Measurements from ENCODE around the gene CDKAL1. TPM values are rescaled to one million over a fixed set of nuclear protein-coding genes. Genes with fewer than 3 reads are reported as not detected.

Gene CDKAL1
- total and polyA plus RNA-seq, 9 of the 15 experiments (the other 6 are each of a cell fraction or from before 2014, with no cell fraction given), result 11.2 to 36.3 (median 20.1) TPM

DNA sequence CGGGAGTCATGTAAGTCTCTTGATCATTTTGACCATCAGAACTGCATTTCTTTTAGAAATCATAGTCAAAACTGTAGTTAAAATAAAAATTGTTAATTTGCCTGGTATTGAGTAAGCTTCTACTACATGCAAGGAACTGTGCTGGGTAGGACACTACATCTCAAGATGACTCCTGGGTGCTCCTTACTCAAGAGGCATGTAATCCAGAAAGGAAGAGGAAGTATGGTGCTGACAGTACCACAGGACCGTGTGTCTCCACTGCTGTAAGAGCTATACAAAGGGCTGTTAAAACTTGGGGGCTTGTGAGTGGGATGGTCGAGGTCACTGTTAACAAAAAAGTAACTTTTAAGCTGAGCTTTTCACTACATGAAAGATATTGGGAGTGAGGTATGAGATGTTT is 551.0 kb downstream of the CDKAL1 start:
- intact Hi-C loops (cut with micrococcal nuclease), result no loop called here
- TF ChIP-seq TEAD1 (CRISPR knock-in tag; IDR thresholded peaks at IDR 0.05), result no peak
- H3K27ac ChIP-seq (ENCODE audit: extremely low read depth, low read depth, low read length), result no peak overlapping the region
- no peak overlapping the region for H3K9ac ChIP-seq (ENCODE audit: insufficient read depth in 1 of 2, low read depth in 2 of 2, low read length in 2 of 2)
- ChIA-PET CTCF (ENCODE audit: low intra/inter-chr PET ratio) (no interaction called here), POLR2A (interaction anchor here (1.2 kb wide), 1 partner anchor 9 kb away, joined by 5 read pairs; no protein-coding TSS in a partner anchor)
- FAIRE-seq (no peak), ATAC-seq (no peak), DNase-seq (ENCODE audit: extremely low read depth in 1 of 4, low spot score in 3 of 4) (no peak)
- H3K27me3 ChIP-seq (ENCODE audit: control insufficient read depth in 2 of 2, insufficient read depth in 2 of 2, low read length in 2 of 2), result no peaks in the 10 kb centered on the region
- no peaks in the 10 kb centered on the region; a peak in 1 of 5 replicates for H3K4me1 ChIP-seq (replicated peaks in 1 of 2; ENCODE audit: control insufficient read depth in 2 of 2, insufficient read depth in 2 of 2, low read length in 2 of 2)
- H3K36me3 ChIP-seq (ENCODE audit: control insufficient read depth, insufficient read depth, low read length), result no peaks in the 10 kb centered on the region
- no TSS peak for BruUV-seq (replicated peaks)
- H4K20me1 ChIP-seq (replicated peaks; ENCODE audit: control insufficient read depth, insufficient read depth, low read length), result no peaks in the 10 kb centered on the region
- H3K79me2 ChIP-seq (ENCODE audit: control insufficient read depth, insufficient read depth, low read length), result no peaks in the 10 kb centered on the region
- no peak overlapping the region for H3K4me3 ChIP-seq
- H3K4me2 ChIP-seq (ENCODE audit: insufficient read depth, low read length), result no peak overlapping the region
- 45% methylated on average over 3 of the region's 3 CpGs for WGBS (ENCODE audit: insufficient coverage, low coverage, missing lambda C conversion rate)
- no peaks in the 10 kb centered on the region for H3K9me1 ChIP-seq (ENCODE audit: control insufficient read depth, insufficient read depth, low read length)
- H2AFZ ChIP-seq (ENCODE audit: low read depth, low read length), result no peak overlapping the region
- in situ Hi-C loops (cut with MboI), result no loop called here
- no peaks in the 10 kb centered on the region for H3K9me3 ChIP-seq (replicated peaks; ENCODE audit: control insufficient read depth, insufficient read depth, low read depth, low read length)

DNA sequence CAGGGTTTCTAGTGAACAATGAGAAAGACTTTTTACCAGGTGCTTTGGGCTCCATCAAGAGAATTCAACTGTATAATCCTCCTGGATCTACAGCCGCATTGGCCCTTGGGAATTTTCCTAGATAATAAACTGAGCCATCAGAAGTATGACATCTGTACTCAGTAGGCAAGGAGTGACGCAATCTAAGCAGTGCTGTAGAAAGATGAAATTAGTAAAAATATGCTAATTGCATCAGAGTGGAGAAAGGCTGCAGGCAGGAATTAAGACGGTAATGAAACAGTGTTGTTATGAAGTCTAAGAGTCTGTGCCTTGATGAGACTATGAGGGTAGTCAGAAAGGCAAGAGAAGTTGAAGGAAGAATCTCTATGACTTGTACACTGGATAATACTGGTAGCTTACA is 551.4 kb downstream of the CDKAL1 start:
- no peak overlapping the region for H2AFZ ChIP-seq (ENCODE audit: low read depth, low read length)
- FAIRE-seq (no peak), ATAC-seq (no peak), DNase-seq (ENCODE audit: extremely low read depth in 1 of 4, low spot score in 3 of 4) (no peak)
- WGBS (ENCODE audit: insufficient coverage, low coverage, missing lambda C conversion rate), result 89% methylated on average over 3 of the region's 3 CpGs
- H3K9me3 ChIP-seq (replicated peaks; ENCODE audit: control insufficient read depth, insufficient read depth, low read depth, low read length), result no peaks in the 10 kb centered on the region
- in situ Hi-C loops (cut with MboI) (no loop called here), intact Hi-C loops (cut with micrococcal nuclease) (no loop called here)
- H3K9ac ChIP-seq (ENCODE audit: insufficient read depth in 1 of 2, low read depth in 2 of 2, low read length in 2 of 2), result no peak overlapping the region
- POLR2A ChIA-PET, result interaction anchor here (1.2 kb wide), 1 partner anchor 8 kb away, joined by 5 read pairs; no protein-coding TSS in a partner anchor
- no peaks in the 10 kb centered on the region for H3K79me2 ChIP-seq (ENCODE audit: control insufficient read depth, insufficient read depth, low read length)
- no peaks in the 10 kb centered on the region for H3K9me1 ChIP-seq (ENCODE audit: control insufficient read depth, insufficient read depth, low read length)
- no peaks in the 10 kb centered on the region; a peak in 1 of 5 replicates for H3K4me1 ChIP-seq (replicated peaks in 1 of 2; ENCODE audit: control insufficient read depth in 2 of 2, insufficient read depth in 2 of 2, low read length in 2 of 2)
- no peak overlapping the region for H3K27ac ChIP-seq (ENCODE audit: extremely low read depth, low read depth, low read length)
- no peaks in the 10 kb centered on the region for H4K20me1 ChIP-seq (replicated peaks; ENCODE audit: control insufficient read depth, insufficient read depth, low read length)
- CTCF ChIA-PET (ENCODE audit: low intra/inter-chr PET ratio), result no interaction called here
- no peak overlapping the region for H3K4me3 ChIP-seq
- H3K4me2 ChIP-seq (ENCODE audit: insufficient read depth, low read length), result no peak overlapping the region
- H3K27me3 ChIP-seq (ENCODE audit: control insufficient read depth in 2 of 2, insufficient read depth in 2 of 2, low read length in 2 of 2), result no peaks in the 10 kb centered on the region
- no TSS peak for BruUV-seq (replicated peaks)
- H3K36me3 ChIP-seq (ENCODE audit: control insufficient read depth, insufficient read depth, low read length), result no peaks in the 10 kb centered on the region
- TF ChIP-seq ZNF184 (CRISPR knock-in tag; IDR thresholded peaks at IDR 0.05) (no peak), JUN (IDR thresholded peaks at IDR 0.05; ENCODE audit: borderline replicate concordance, low read depth, low read length) (no peak), JUN (CRISPR knock-in tag; IDR thresholded peaks at IDR 0.05; ENCODE audit: borderline replicate concordance) (no peak), PTBP1 (IDR thresholded peaks at IDR 0.05; ENCODE audit: low read depth, low read length) (no peak), TEAD1 (CRISPR knock-in tag; IDR thresholded peaks at IDR 0.05) (no peak), EZH2 (IDR thresholded peaks at IDR 0.05; ENCODE audit: borderline replicate concordance, low read depth, low read length) (no peak), MAFK (IDR thresholded peaks at IDR 0.05; ENCODE audit: low read length) (no peak), HNRNPLL (IDR thresholded peaks at IDR 0.05; ENCODE audit: low read depth, low read length, poor library complexity, severe bottlenecking) (no peak)
- TF ChIP-seq, protein P1, sequence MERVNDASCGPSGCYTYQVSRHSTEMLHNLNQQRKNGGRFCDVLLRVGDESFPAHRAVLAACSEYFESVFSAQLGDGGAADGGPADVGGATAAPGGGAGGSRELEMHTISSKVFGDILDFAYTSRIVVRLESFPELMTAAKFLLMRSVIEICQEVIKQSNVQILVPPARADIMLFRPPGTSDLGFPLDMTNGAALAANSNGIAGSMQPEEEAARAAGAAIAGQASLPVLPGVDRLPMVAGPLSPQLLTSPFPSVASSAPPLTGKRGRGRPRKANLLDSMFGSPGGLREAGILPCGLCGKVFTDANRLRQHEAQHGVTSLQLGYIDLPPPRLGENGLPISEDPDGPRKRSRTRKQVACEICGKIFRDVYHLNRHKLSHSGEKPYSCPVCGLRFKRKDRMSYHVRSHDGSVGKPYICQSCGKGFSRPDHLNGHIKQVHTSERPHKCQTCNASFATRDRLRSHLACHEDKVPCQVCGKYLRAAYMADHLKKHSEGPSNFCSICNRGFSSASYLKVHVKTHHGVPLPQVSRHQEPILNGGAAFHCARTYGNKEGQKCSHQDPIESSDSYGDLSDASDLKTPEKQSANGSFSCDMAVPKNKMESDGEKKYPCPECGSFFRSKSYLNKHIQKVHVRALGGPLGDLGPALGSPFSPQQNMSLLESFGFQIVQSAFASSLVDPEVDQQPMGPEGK (CRISPR knock-in tag; IDR thresholded peaks at IDR 0.05; ENCODE audit: borderline replicate concordance), result no peak
- TF ChIP-seq, protein P2, sequence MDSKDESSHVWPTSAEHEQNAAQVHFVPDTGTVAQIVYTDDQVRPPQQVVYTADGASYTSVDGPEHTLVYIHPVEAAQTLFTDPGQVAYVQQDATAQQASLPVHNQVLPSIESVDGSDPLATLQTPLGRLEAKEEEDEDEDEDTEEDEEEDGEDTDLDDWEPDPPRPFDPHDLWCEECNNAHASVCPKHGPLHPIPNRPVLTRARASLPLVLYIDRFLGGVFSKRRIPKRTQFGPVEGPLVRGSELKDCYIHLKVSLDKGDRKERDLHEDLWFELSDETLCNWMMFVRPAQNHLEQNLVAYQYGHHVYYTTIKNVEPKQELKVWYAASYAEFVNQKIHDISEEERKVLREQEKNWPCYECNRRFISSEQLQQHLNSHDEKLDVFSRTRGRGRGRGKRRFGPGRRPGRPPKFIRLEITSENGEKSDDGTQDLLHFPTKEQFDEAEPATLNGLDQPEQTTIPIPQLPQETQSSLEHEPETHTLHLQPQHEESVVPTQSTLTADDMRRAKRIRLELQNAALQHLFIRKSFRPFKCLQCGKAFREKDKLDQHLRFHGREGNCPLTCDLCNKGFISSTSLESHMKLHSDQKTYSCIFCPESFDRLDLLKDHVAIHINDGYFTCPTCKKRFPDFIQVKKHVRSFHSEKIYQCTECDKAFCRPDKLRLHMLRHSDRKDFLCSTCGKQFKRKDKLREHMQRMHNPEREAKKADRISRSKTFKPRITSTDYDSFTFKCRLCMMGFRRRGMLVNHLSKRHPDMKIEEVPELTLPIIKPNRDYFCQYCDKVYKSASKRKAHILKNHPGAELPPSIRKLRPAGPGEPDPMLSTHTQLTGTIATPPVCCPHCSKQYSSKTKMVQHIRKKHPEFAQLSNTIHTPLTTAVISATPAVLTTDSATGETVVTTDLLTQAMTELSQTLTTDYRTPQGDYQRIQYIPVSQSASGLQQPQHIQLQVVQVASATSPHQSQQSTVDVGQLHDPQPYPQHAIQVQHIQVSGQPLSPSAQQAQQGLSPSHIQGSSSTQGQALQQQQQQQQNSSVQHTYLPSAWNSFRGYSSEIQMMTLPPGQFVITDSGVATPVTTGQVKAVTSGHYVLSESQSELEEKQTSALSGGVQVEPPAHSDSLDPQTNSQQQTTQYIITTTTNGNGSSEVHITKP (IDR thresholded peaks at IDR 0.05; ENCODE audit: partially characterized antibody), result no peak

Data from K562 (cell line).